Measurements from ENCODE around the gene RIMBP2.

Gene RIMBP2

DNA sequence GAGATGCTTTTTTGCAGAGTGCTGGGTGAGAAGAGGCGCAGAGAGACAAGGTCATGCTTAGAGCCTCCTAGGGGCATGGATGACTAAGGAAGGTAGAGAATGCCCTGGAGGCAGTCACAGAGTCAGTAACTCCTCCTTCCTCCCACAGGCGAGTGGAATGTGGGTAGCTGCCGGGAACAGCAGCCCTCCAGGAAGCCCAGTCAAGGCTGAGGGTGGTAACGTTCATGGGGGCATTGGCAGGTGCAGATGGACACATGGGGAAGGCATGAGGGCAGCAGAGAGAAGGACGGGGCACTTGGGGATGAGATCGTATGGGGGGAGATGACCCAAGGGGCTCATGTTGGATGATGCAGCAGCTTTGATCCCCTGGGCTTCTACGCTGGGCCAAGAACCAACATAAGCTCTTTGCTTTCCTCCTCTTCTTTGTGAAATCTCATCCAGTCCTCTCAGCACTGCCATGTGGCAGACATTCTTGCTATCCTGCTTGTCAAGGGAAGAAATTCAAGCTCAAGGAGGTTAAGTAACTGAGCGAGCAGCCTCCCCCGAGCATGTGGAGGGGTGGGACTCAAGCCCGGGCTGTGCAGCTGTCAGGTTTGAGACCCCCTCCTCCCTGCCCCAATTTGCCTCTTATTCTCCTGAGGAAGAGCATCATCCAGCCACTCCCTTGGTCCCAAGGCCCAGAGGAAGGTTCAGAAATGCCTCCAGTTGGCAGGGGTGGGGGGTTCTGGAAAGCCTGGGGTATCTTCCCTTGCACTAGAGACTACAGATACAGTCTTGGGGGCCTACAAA, 190.5 kb downstream of the RIMBP2 start:
- no peaks in the 10 kb centered on the region for H3K4me1 ChIP-seq (ENCODE audit: control insufficient read depth, insufficient read depth, low read length)
- ChIA-PET CTCF (no interaction called here), POLR2A (no interaction called here)
- no peaks in the 10 kb centered on the region for H3K36me3 ChIP-seq (ENCODE audit: control insufficient read depth in 2 of 2, insufficient read depth in 1 of 2, low read length in 2 of 2)
- H3K4me3 ChIP-seq (ENCODE audit: low read depth, low read length) = no peak overlapping the region
- H3K9me3 ChIP-seq (ENCODE audit: control insufficient read depth, insufficient read depth, low read depth, low read length) = no peaks in the 10 kb centered on the region
- TF ChIP-seq ZBTB1 (tag by site-specific recombination; IDR thresholded peaks at IDR 0.05) (no peak), OSR2 (tag by site-specific recombination; IDR thresholded peaks at IDR 0.05) (no peak), ZNF623 (tag by site-specific recombination; IDR thresholded peaks at IDR 0.05) (no peak), ZNF560 (tag by site-specific recombination; IDR thresholded peaks at IDR 0.05; ENCODE audit: borderline replicate concordance) (no peak), ZNF776 (tag by site-specific recombination; IDR thresholded peaks at IDR 0.05; ENCODE audit: borderline replicate concordance) (no peak)
- TF ChIP-seq, protein P1, sequence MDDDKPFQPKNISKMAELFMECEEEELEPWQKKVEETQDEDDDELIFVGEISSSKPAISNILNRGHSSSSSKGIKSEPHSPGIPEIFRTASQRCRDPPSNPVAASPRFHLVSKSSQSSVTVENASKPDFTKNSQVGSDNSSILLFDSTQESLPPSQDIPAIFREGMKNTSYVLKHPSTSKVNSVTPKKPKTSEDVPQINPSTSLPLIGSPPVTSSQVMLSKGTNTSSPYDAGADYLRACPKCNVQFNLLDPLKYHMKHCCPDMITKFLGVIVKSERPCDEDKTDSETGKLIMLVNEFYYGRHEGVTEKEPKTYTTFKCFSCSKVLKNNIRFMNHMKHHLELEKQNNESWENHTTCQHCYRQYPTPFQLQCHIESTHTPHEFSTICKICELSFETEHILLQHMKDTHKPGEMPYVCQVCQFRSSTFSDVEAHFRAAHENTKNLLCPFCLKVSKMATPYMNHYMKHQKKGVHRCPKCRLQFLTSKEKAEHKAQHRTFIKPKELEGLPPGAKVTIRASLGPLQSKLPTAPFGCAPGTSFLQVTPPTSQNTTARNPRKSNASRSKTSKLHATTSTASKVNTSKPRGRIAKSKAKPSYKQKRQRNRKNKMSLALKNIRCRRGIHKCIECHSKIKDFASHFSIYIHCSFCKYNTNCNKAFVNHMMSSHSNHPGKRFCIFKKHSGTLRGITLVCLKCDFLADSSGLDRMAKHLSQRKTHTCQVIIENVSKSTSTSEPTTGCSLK (tag by site-specific recombination; IDR thresholded peaks at IDR 0.05) = no peak
- H3K27ac ChIP-seq (ENCODE audit: extremely low read depth, low read depth, low read length) = no peak overlapping the region

DNA sequence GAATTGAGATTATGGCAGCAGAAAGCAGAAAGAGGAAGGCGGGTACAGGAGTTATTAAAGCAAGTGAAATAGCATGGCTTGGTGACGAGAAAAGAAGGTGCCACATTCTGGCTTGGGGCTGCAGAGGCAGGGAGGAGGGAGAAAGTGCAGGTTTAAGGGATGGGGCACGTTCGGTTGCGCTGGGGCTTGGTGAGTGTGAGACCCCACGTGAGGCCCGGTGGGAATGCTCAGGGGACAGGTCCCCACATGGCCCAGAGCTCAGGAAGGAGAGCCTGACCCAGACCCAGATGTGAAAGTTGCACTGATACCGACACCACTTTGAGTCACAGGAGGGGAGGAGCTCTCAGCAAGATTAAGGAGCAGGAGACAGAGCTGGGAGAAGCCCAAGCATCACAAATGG, 191.3 kb downstream of the RIMBP2 start:
- Histone ChIP-seq H3K4me3 (ENCODE audit: low read depth, low read length) (no peak overlapping the region), H3K36me3 (ENCODE audit: control insufficient read depth in 2 of 2, insufficient read depth in 1 of 2, low read length in 2 of 2) (no peaks in the 10 kb centered on the region), H3K27ac (ENCODE audit: extremely low read depth, low read depth, low read length) (no peak overlapping the region), H3K4me1 (ENCODE audit: control insufficient read depth, insufficient read depth, low read length) (no peaks in the 10 kb centered on the region), H3K9me3 (ENCODE audit: control insufficient read depth, insufficient read depth, low read depth, low read length) (no peaks in the 10 kb centered on the region)
- ChIA-PET CTCF (no interaction called here), POLR2A (no interaction called here)
- TF ChIP-seq, protein P2, sequence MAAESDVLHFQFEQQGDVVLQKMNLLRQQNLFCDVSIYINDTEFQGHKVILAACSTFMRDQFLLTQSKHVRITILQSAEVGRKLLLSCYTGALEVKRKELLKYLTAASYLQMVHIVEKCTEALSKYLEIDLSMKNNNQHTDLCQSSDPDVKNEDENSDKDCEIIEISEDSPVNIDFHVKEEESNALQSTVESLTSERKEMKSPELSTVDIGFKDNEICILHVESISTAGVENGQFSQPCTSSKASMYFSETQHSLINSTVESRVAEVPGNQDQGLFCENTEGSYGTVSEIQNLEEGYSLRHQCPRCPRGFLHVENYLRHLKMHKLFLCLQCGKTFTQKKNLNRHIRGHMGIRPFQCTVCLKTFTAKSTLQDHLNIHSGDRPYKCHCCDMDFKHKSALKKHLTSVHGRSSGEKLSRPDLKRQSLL (tag by site-specific recombination; IDR thresholded peaks at IDR 0.05) = no peak
- no peak for TF ChIP-seq ZNF792 (tag by site-specific recombination; IDR thresholded peaks at IDR 0.05)
- no peak for TF ChIP-seq ZNF677 (tag by site-specific recombination; IDR thresholded peaks at IDR 0.05)
- no peak for TF ChIP-seq ZBTB1 (tag by site-specific recombination; IDR thresholded peaks at IDR 0.05)
- TF ChIP-seq, protein P3, sequence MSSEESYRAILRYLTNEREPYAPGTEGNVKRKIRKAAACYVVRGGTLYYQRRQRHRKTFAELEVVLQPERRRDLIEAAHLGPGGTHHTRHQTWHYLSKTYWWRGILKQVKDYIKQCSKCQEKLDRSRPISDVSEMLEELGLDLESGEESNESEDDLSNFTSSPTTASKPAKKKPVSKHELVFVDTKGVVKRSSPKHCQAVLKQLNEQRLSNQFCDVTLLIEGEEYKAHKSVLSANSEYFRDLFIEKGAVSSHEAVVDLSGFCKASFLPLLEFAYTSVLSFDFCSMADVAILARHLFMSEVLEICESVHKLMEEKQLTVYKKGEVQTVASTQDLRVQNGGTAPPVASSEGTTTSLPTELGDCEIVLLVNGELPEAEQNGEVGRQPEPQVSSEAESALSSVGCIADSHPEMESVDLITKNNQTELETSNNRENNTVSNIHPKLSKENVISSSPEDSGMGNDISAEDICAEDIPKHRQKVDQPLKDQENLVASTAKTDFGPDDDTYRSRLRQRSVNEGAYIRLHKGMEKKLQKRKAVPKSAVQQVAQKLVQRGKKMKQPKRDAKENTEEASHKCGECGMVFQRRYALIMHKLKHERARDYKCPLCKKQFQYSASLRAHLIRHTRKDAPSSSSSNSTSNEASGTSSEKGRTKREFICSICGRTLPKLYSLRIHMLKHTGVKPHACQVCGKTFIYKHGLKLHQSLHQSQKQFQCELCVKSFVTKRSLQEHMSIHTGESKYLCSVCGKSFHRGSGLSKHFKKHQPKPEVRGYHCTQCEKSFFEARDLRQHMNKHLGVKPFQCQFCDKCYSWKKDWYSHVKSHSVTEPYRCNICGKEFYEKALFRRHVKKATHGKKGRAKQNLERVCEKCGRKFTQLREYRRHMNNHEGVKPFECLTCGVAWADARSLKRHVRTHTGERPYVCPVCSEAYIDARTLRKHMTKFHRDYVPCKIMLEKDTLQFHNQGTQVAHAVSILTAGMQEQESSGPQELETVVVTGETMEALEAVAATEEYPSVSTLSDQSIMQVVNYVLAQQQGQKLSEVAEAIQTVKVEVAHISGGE (tag by site-specific recombination; conservative IDR thresholded peaks at IDR 0.05; ENCODE audit: low read depth) = no peak
- no peak for TF ChIP-seq ZBTB7A (tag by site-specific recombination; IDR thresholded peaks at IDR 0.05; ENCODE audit: low read depth)
- TF ChIP-seq ZNF112 (tag by site-specific recombination; IDR thresholded peaks at IDR 0.05) = no peak
- TF ChIP-seq ZFP41 (tag by site-specific recombination; IDR thresholded peaks at IDR 0.05; ENCODE audit: borderline replicate concordance) = no peak
- TF ChIP-seq, protein P4, sequence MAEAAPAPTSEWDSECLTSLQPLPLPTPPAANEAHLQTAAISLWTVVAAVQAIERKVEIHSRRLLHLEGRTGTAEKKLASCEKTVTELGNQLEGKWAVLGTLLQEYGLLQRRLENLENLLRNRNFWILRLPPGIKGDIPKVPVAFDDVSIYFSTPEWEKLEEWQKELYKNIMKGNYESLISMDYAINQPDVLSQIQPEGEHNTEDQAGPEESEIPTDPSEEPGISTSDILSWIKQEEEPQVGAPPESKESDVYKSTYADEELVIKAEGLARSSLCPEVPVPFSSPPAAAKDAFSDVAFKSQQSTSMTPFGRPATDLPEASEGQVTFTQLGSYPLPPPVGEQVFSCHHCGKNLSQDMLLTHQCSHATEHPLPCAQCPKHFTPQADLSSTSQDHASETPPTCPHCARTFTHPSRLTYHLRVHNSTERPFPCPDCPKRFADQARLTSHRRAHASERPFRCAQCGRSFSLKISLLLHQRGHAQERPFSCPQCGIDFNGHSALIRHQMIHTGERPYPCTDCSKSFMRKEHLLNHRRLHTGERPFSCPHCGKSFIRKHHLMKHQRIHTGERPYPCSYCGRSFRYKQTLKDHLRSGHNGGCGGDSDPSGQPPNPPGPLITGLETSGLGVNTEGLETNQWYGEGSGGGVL (tag by site-specific recombination; IDR thresholded peaks at IDR 0.05) = no peak
- no peak for TF ChIP-seq ZNF16 (tag by site-specific recombination; IDR thresholded peaks at IDR 0.05; ENCODE audit: low read depth)
- TF ChIP-seq, protein P5, sequence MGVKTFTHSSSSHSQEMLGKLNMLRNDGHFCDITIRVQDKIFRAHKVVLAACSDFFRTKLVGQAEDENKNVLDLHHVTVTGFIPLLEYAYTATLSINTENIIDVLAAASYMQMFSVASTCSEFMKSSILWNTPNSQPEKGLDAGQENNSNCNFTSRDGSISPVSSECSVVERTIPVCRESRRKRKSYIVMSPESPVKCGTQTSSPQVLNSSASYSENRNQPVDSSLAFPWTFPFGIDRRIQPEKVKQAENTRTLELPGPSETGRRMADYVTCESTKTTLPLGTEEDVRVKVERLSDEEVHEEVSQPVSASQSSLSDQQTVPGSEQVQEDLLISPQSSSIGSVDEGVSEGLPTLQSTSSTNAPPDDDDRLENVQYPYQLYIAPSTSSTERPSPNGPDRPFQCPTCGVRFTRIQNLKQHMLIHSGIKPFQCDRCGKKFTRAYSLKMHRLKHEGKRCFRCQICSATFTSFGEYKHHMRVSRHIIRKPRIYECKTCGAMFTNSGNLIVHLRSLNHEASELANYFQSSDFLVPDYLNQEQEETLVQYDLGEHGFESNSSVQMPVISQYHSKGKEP (tag by site-specific recombination; IDR thresholded peaks at IDR 0.05) = no peak
- TF ChIP-seq, protein P6, sequence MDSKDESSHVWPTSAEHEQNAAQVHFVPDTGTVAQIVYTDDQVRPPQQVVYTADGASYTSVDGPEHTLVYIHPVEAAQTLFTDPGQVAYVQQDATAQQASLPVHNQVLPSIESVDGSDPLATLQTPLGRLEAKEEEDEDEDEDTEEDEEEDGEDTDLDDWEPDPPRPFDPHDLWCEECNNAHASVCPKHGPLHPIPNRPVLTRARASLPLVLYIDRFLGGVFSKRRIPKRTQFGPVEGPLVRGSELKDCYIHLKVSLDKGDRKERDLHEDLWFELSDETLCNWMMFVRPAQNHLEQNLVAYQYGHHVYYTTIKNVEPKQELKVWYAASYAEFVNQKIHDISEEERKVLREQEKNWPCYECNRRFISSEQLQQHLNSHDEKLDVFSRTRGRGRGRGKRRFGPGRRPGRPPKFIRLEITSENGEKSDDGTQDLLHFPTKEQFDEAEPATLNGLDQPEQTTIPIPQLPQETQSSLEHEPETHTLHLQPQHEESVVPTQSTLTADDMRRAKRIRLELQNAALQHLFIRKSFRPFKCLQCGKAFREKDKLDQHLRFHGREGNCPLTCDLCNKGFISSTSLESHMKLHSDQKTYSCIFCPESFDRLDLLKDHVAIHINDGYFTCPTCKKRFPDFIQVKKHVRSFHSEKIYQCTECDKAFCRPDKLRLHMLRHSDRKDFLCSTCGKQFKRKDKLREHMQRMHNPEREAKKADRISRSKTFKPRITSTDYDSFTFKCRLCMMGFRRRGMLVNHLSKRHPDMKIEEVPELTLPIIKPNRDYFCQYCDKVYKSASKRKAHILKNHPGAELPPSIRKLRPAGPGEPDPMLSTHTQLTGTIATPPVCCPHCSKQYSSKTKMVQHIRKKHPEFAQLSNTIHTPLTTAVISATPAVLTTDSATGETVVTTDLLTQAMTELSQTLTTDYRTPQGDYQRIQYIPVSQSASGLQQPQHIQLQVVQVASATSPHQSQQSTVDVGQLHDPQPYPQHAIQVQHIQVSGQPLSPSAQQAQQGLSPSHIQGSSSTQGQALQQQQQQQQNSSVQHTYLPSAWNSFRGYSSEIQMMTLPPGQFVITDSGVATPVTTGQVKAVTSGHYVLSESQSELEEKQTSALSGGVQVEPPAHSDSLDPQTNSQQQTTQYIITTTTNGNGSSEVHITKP (tag by site-specific recombination; IDR thresholded peaks at IDR 0.05) = no peak
- TF ChIP-seq ZNF391 (tag by site-specific recombination; IDR thresholded peaks at IDR 0.05; ENCODE audit: borderline replicate concordance, low read depth) = no peak
- no peak for TF ChIP-seq SP2 (tag by site-specific recombination; IDR thresholded peaks at IDR 0.05)
- no peak for TF ChIP-seq ZBTB17 (tag by site-specific recombination; IDR thresholded peaks at IDR 0.05)

All from HEK293 (cell line).